ENCODE measurements around the gene PAQR4.

DNA sequence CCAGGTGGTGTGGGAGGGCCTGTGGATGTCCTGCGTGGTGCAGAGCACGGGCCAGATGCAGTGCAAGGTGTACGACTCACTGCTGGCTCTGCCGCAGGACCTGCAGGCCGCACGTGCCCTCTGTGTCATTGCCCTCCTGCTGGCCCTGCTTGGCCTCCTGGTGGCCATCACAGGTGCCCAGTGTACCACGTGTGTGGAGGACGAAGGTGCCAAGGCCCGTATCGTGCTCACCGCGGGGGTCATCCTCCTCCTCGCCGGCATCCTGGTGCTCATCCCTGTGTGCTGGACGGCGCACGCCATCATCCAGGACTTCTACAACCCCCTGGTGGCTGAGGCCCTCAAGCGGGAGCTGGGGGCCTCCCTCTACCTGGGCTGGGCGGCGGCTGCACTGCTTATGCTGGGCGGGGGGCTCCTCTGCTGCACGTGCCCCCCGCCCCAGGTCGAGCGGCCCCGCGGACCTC is 44.4 kb downstream of the PAQR4 start:
- TF ChIP-seq POLR2A (IDR thresholded peaks at IDR 0.05) (no peak), EP300 (IDR thresholded peaks at IDR 0.05) (no peak)

Measured in gastroesophageal sphincter (tissue), 2 donors.